HuH-7.5 (cell line): ENCODE results near the gene GJA1.
"Not testable (repeated sequence)": the region's sequence is repeated elsewhere in the genome, so short reads cannot be mapped to it uniquely, and the experiment has no call there.

ENCODE experiments used
- DNase-seq: peaks from one replicate; pipeline ENCODE4 v3.0.0; 2011; ENCODE audit warnings: low spot score

Gene GJA1

GRCh38 chr6:121435444-121436069, at the start of gene GJA1:
GJA1 (plus strand) TSS chr6:121435646; CDS start chr6:121446848, 11,202 bp downstream.
- DNase-seq: peak; percentile 14

DNA sequence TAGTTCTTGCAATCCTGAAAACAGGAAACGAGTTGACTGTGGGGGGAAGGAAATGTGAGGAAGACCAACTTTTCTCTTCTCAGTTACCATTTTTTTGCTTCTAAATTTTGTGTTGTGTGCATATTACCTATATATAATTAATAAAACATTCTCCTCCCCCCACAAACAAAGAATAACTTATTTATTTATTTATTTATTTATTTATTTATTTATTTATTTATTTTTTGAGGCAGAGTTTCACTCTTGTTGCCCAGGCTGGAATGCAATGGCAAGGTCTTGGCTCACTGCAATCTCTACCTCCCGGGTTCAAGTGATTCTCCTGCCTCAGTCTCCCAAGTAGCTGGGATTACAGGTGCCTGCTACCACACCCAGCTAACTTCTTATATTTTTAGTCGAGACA, 48.9 kb upstream of the GJA1 start:
- not testable (repeated sequence) for DNase-seq

DNA sequence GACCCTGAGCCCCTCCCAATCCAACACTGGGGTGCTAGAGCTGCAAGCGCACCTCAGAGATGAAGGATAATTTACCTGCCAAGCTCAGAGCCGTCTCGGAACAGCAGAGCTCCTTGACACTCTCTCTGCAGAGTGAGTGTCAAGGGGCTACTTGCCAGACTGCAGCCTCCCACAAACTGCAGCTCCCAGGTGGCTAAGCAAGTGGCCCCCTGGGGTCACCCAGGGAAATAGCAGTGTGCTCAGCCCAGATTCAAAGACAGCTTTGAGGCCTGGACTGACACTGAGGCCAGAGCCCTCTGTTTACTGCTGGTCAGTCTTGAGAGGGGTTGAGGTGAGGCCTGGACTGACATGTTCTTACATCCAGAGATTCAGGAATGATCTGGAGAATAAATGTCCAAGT, 46.0 kb upstream of the GJA1 start:
- DNase-seq: no peak

- no peak for DNase-seq
These were observed 41.5 kb upstream of the GJA1 start for GRCh38 chr6:121393731-121394505.

DNA sequence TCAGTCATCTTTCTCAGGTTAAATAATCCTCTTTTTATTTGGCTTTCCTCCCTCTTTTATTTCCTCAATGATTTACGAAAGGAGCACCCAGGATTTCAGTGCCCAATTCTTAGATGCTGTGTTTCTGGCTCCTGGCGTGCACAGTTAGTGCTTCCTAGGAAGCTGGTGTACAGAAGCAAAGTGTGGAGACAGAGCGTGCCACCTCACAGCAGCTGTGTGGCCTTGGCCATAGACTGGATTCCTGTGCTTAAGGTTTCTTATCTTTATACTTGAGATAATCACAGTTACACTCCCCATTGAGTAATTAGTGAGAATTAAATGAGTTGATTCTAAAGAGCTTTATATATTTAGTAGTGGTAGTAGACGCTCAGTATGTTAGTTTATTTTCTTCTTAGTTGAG, 39.7 kb upstream of the GJA1 start:
- DNase-seq: no peak

- DNase-seq: not testable (repeated sequence)
These were observed 38.3 kb upstream of the GJA1 start for GRCh38 chr6:121397188-121397587.

- DNase-seq: no peak
These were observed 37.3 kb upstream of the GJA1 start for GRCh38 chr6:121398127-121398526.

DNA sequence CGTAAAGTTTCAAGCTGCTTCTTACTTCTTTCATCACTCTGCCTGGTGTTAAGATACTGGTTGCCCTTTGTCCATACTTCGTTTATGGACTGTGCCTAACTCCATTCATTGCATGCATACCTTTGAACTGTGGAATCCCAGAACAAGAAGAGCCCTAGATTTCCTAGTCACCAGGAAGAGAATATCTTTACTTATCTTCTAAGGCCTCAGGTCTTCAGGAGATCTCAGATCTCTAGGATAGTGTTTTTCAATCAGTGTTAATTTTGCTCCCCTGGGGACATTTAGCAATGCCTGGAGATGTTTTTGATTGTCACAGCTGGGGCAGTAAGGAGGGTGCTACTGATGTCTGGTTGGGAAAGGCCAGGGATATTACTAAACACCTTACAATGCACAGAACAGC, 35.5 kb upstream of the GJA1 start:
- no peak for DNase-seq

DNA sequence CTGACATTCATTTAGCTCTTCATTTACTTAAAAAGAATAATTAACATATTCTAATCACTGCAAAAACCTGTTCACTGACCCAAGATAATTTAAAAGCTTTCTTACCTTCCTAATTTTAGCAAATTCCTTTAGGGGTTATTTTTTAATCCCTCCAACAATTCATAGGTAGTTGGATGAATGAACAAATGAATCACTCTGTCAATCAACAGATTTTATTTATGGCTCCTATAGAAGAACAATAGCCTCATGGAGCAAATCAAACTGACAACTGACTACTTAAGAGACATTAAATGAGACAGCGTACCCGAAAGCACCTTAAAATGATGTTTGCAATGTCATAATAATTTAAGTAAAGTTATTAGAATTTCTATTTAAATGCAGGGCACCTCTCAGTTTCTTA, 31.5 kb upstream of the GJA1 start:
- DNase-seq: no peak

GRCh38 chr6:121405306-121405705, 30.1 kb upstream of the GJA1 start:
- no peak for DNase-seq

DNA sequence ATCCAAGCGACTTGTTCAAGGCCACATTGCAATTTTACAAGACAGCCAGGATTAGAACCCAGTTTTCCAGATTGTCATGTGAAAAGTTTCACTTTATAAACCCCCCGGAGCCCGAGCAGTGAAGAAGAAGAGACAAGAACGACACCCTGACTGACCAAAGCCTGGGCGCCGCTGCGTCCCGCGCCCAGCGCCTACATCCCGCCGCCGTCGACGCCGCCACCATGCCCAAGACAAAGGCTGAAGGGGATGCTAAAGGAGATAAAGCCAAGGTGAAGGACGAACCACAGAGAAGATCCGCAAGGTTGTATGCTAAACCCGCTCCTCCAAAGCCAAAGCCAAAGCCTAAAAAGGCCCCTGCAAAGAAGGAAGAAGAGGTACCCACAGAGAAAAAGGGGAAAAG, 27.1 kb upstream of the GJA1 start:
- no peak for DNase-seq

- no peak for DNase-seq
These were observed 21.6 kb upstream of the GJA1 start for GRCh38 chr6:121413879-121414278.

DNA sequence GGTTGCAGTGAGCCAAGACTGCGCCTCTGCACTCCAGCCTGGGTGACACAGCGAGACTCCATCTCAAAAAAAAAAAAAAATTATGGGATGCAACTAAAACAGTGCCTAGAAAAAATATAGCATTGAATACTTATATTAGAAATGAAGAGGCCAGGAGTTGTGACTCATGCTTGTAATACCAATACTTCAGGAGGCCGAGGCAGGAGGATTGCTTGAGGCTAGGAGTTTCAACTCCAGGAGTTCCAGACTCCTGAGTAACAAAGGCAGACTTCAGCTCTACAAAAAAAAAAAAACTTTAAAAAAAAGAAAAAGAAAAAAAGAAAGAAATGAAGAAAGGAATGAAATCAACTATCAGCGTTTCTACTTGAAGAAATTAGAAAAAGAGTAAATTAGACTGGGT, 17.1 kb upstream of the GJA1 start:
- DNase-seq: no peak

DNA sequence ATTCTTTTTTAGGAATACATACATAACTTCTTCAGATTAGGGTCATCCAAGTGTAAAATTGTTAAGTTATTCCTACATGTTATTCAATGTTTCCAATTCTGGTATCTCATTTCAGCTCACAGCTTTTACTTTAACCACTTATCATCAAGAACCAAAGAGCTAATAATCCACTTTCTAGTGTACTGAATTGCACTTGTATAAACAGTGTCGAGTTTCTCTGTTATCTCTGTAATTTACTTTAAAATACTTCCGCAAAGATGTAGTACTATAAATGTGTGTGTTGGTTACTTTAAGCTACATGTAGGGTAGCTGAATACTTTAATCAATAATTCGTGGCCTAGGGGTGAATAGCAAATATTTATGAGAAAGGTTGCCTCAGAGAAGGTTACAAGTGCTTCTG, 8.8 kb upstream of the GJA1 start:
- no peak for DNase-seq

- no peak for DNase-seq
These were observed 6.3 kb upstream of the GJA1 start for GRCh38 chr6:121428872-121429756.

GRCh38 chr6:121430514-121431460, 4.7 kb upstream of the GJA1 start:
- DNase-seq: peak; percentile 33

DNA sequence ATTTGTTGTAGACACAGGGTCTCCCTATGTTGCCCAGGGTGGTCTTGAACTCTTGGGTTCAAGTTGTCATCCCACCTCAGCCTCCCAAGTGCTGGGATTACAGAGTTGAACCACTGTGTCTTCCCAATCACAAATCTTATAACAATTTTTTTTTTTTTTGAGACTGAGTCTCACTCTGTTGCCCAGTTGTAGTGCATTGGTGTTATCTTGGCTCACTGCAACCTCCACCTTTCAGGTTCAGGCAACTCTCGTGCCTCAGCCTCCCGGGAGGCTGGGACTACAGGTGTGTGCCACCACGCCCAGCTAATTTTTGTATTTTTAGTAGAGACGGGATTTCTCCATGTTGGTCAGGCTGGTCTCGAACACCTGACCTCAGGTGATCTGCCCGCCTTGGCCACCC, 3.7 kb upstream of the GJA1 start:
- DNase-seq: not testable (repeated sequence)

DNA sequence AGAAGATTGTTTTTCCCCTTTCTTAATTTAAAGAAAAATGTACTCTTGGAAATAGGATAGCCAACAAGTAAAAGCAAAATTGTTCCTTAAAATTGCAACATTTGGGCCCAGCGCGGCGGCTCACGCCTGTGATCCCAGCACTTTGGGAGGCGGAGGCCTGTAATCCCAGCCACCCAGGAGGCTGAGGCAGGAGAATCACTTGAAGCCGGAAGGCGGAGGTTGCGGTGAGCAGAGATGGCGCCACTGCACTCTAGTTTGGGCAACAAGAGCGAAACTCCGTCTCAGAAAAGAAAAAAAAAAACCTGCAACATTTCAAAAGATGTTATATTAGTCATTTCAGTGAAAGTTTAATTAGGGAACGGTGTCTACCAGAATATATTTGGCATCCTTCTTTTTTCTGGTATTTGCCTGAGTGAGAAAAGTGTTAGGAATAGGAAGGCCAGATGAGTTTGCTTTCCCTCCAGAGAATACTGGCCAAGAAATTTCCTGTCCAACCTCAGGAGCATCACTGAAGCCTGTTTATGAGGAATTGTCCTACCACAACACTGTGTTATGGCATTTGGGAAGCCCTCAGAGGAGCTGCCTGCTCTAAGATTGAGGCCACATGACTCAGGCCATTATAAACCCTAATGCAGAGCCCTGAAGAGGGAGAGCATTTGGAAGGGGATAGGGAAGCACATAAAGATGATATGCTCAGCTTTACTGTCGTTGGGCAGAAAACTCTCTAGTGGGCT, 1.2 kb upstream of the GJA1 start:
- DNase-seq: no peak

GRCh38 chr6:121436274-121436857, 920 bp downstream of the GJA1 start:
- no peak for DNase-seq
